Activated CD4-positive, alpha-beta memory T cell treated with anti-CD3 and anti-CD28 coated beads, Interleukin-2, amount 10 ng/mL, durations not matched to agents 7 days and 5 days (primary cell): ENCODE results near the gene REC8. TPM values are rescaled to one million over a fixed set of nuclear protein-coding genes. Genes with fewer than 3 reads are reported as not detected.

Experiments
- total RNA-seq, 2 experiments: library from RNA; stranded (reverse); gene quantifications; one replicate each; pipeline ENCODE4 v1.2.3, GENCODE V29; 2021

The REC8 gene
- total RNA-seq, 2 experiments from 2014 or later = 48.0 to 51.9 TPM

Other genes starting within 250 kb of the REC8 start
- gene DHRS4, start 218.3 kb upstream of the REC8 start, total RNA-seq = 10 to 100 TPM; 17.6 to 19.0 TPM
- gene DHRS4L2, start 183.2 kb upstream of the REC8 start, total RNA-seq = 10 to 100 TPM; 18.3 to 20.2 TPM
- 1 to 10 TPM; 3.7 to 4.2 TPM for gene CARMIL3, start 120.1 kb upstream of the REC8 start, total RNA-seq
- gene CPNE6, start 100.5 kb upstream of the REC8 start, total RNA-seq = not detected
- gene PCK2, start 77.8 kb upstream of the REC8 start, total RNA-seq = 10 to 100 TPM; 88.5 to 90.6 TPM
- 10 to 100 TPM; 94.1 to 98.2 TPM for gene DCAF11, start 57.3 kb upstream of the REC8 start, total RNA-seq
- gene NRL, start 57.1 kb upstream of the REC8 start, total RNA-seq = 1 to 10 TPM; 2.1 to 2.4 TPM
- 1 to 10 TPM; 1.3 to 1.4 TPM for gene FITM1, start 41.4 kb upstream of the REC8 start, total RNA-seq
- gene PSME1, start 35.9 kb upstream of the REC8 start, total RNA-seq = 100 to 1,000 TPM; 391 to 397 TPM
- 10 to 100 TPM; 45.0 to 51.7 TPM for gene EMC9, start 30.5 kb upstream of the REC8 start, total RNA-seq
- 100 to 1,000 TPM; 395 to 405 TPM for gene PSME2, start 25.5 kb upstream of the REC8 start, total RNA-seq
- gene RNF31, start 24.6 kb upstream of the REC8 start, total RNA-seq = 100 to 1,000 TPM; 122 to 129 TPM
- gene IRF9, start 10.8 kb upstream of the REC8 start, total RNA-seq = 100 to 1,000 TPM; 262 to 267 TPM
- gene IPO4, start 16.7 kb downstream of the REC8 start, total RNA-seq = 10 to 100 TPM; 24.0 to 26.2 TPM
- 10 to 100 TPM; 30.8 to 35.1 TPM for gene TM9SF1, start 23.4 kb downstream of the REC8 start, total RNA-seq
- gene TSSK4, start 33.6 kb downstream of the REC8 start, total RNA-seq = under 1 TPM; 0.48 to 0.76 TPM
- gene CHMP4A, start 41.4 kb downstream of the REC8 start, total RNA-seq = 10 to 100 TPM; 92.9 to 97.9 TPM
- gene MDP1, start 44.0 kb downstream of the REC8 start, total RNA-seq = 10 to 100 TPM; 13.5 to 17.0 TPM
- gene NEDD8, start 60.3 kb downstream of the REC8 start, total RNA-seq = 100 to 1,000 TPM; 190 to 197 TPM
- 10 to 100 TPM; 78.1 to 90.3 TPM for gene GMPR2, start 60.8 kb downstream of the REC8 start, total RNA-seq
- gene TINF2, start 70.5 kb downstream of the REC8 start, total RNA-seq = 100 to 1,000 TPM; 133 to 139 TPM
- 1 to 10 TPM; 4.0 to 4.4 TPM for gene TGM1, start 91.1 kb downstream of the REC8 start, total RNA-seq
- gene RABGGTA, start 99.5 kb downstream of the REC8 start, total RNA-seq = 10 to 100 TPM; 40.2 to 41.0 TPM
- gene DHRS1, start 127.7 kb downstream of the REC8 start, total RNA-seq = 10 to 100 TPM; 31.6 to 33.4 TPM
- gene NOP9, start 127.8 kb downstream of the REC8 start, total RNA-seq = 10 to 100 TPM; 25.8 to 27.7 TPM
- gene CIDEB, start 135.9 kb downstream of the REC8 start, total RNA-seq = 10 to 100 TPM; 38.4 to 39.6 TPM
- 10 to 100 TPM; 18.5 to 19.6 TPM for gene LTB4R2, start 138.1 kb downstream of the REC8 start, total RNA-seq
- gene LTB4R, start 139.4 kb downstream of the REC8 start, total RNA-seq = 10 to 100 TPM; 36.1 to 37.9 TPM
- 1 to 10 TPM; 4.5 to 5.9 TPM for gene ADCY4, start 163.0 kb downstream of the REC8 start, total RNA-seq
- gene RIPK3, start 167.9 kb downstream of the REC8 start, total RNA-seq = 10 to 100 TPM; 37.3 to 38.0 TPM
- not detected for gene NFATC4, start 196.1 kb downstream of the REC8 start, total RNA-seq
- gene NYNRIN, start 226.9 kb downstream of the REC8 start, total RNA-seq = under 1 TPM; 0.18 TPM